Immature natural killer cell (primary cell): ENCODE results near the gene METTL21C. TPM values are rescaled to one million over a fixed set of nuclear protein-coding genes. Genes with fewer than 3 reads are reported as not detected.

Experiments used
- DNase-seq, 3 donors: peaks; one replicate each; pipeline ENCODE4 v3.0.0; 2022; ENCODE audit warnings: mixed read lengths in 1 of 3
- H3K27ac Mint-ChIP-seq, 6 donors: one replicate each; pipeline ENCODE4 v1.8.0; 2020; ENCODE audit warnings: mixed read lengths in 6 of 6, mild to moderate bottlenecking in 5 of 6, inconsistent platforms in 4 of 6, moderate library complexity in 3 of 6
- H3K27me3 Mint-ChIP-seq, 3 donors: one replicate each; pipeline ENCODE4 v1.8.0; 2020 to 2021; ENCODE audit warnings: low read depth in 3 of 3, mild to moderate bottlenecking in 3 of 3, mixed read lengths in 3 of 3, moderate library complexity in 3 of 3, inconsistent platforms in 1 of 3
- H3K36me3 Mint-ChIP-seq, 3 donors: one replicate each; pipeline ENCODE4 v1.8.0; 2020; ENCODE audit warnings: mixed read lengths in 3 of 3, inconsistent platforms in 2 of 3, mild to moderate bottlenecking in 2 of 3
- H3K4me1 Mint-ChIP-seq, 2 donors: one replicate each; pipeline ENCODE4 v1.8.0; 2020; ENCODE audit warnings: inconsistent platforms in 2 of 2, mild to moderate bottlenecking in 2 of 2, mixed read lengths in 2 of 2, moderate library complexity in 1 of 2
- H3K4me3 Mint-ChIP-seq, 5 donors: one replicate each; pipeline ENCODE4 v1.8.0; 2020; ENCODE audit warnings: mild to moderate bottlenecking in 5 of 5, mixed read lengths in 5 of 5, inconsistent platforms in 3 of 5, moderate library complexity in 3 of 5
- H3K9me3 Mint-ChIP-seq, 6 donors: one replicate each; pipeline ENCODE4 v1.8.0; 2020; ENCODE audit warnings: mild to moderate bottlenecking in 6 of 6, mixed read lengths in 6 of 6, inconsistent platforms in 4 of 6, moderate library complexity in 3 of 6
- polyA plus RNA-seq, 3 donors: library from polyadenylated mRNA; unstranded; fragments of 300-500 nt; fragmentation: Illumina TruSeq; gene quantifications; one replicate each; pipeline ENCODE4 v1.2.3, GENCODE V29; 2021

Gene METTL21C
- polyA plus RNA-seq, 3 donors from 2014 or later, result not detected

GRCh38 chr13:102704238-102705058, 9.6 kb upstream of the METTL21C start:
- Mint-ChIP-seq H3K36me3 (peaks cover 0 to 3% (median 0%) of the 10 kb centered on the region in 3 donors), H3K4me3 (no peak overlapping the region), H3K27ac (no peak overlapping the region), H3K4me1 (no peaks in the 10 kb centered on the region), H3K27me3 (peaks cover 0 to 4% (median 1%) of the 10 kb centered on the region in 3 donors), H3K9me3 (peaks cover 0 to 4% (median 0%) of the 10 kb centered on the region in 6 donors)
- no peak for DNase-seq

- peaks cover 0 to 4% (median 1%) of the 10 kb centered on the region in 3 donors for H3K27me3 Mint-ChIP-seq
- peaks cover 0 to 7% (median 0%) of the 10 kb centered on the region in 6 donors for H3K9me3 Mint-ChIP-seq
These were observed 8.8 kb upstream of the METTL21C start for GRCh38 chr13:102703726-102704035.

GRCh38 chr13:102702965-102703725, 8.3 kb upstream of the METTL21C start:
- Mint-ChIP-seq H3K36me3 (no peaks in the 10 kb centered on the region), H3K4me3 (no peak overlapping the region), H3K4me1 (no peaks in the 10 kb centered on the region), H3K27me3 (peaks cover 1 to 9% (median 3%) of the 10 kb centered on the region in 3 donors), H3K9me3 (peaks cover 0 to 12% (median 0%) of the 10 kb centered on the region in 6 donors), H3K27ac (no peak overlapping the region)
- DNase-seq, result no peak

More at GRCh38 chr13:102703726-102704035, 8.8 kb upstream of the METTL21C start:
- no peaks in the 10 kb centered on the region for H3K4me1 Mint-ChIP-seq
- no peak for DNase-seq
- no peak overlapping the region for H3K4me3 Mint-ChIP-seq
- no peaks in the 10 kb centered on the region for H3K36me3 Mint-ChIP-seq
- no peak overlapping the region for H3K27ac Mint-ChIP-seq

- no peak overlapping the region for H3K4me3 Mint-ChIP-seq
- DNase-seq, result no peak
- no peaks in the 10 kb centered on the region for H3K36me3 Mint-ChIP-seq
- no peak overlapping the region for H3K27ac Mint-ChIP-seq
- H3K27me3 Mint-ChIP-seq, result peaks cover 1 to 5% (median 4%) of the 10 kb centered on the region in 3 donors
- no peaks in the 10 kb centered on the region for H3K4me1 Mint-ChIP-seq
- peaks cover 0 to 12% (median 0%) of the 10 kb centered on the region in 6 donors for H3K9me3 Mint-ChIP-seq
These were observed 6.5 kb upstream of the METTL21C start for GRCh38 chr13:102701331-102701730.

GRCh38 chr13:102700088-102701031, 5.5 kb upstream of the METTL21C start:
- no peak overlapping the region for H3K27ac Mint-ChIP-seq

GRCh38 chr13:102699504-102699903, 4.7 kb upstream of the METTL21C start:
- Mint-ChIP-seq H3K4me1 (no peaks in the 10 kb centered on the region), H3K27ac (no peak overlapping the region), H3K4me3 (no peak overlapping the region), H3K9me3 (peaks cover 0 to 12% (median 0%) of the 10 kb centered on the region in 6 donors), H3K27me3 (peaks cover 1 to 6% (median 5%) of the 10 kb centered on the region in 3 donors), H3K36me3 (no peaks in the 10 kb centered on the region)
- DNase-seq, result no peak

More at GRCh38 chr13:102700088-102701031, 5.5 kb upstream of the METTL21C start:
- no peak overlapping the region for H3K4me3 Mint-ChIP-seq
- peaks cover 0 to 12% (median 0%) of the 10 kb centered on the region in 6 donors for H3K9me3 Mint-ChIP-seq
- H3K36me3 Mint-ChIP-seq, result no peaks in the 10 kb centered on the region
- H3K4me1 Mint-ChIP-seq, result no peaks in the 10 kb centered on the region
- H3K27me3 Mint-ChIP-seq, result peaks cover 1 to 5% (median 4%) of the 10 kb centered on the region in 3 donors
- no peak for DNase-seq

GRCh38 chr13:102698649-102698980, 3.8 kb upstream of the METTL21C start:
- no peak overlapping the region for H3K4me3 Mint-ChIP-seq
- H3K9me3 Mint-ChIP-seq, result peaks cover 0 to 12% (median 0%) of the 10 kb centered on the region in 6 donors
- no peak overlapping the region for H3K27ac Mint-ChIP-seq
- H3K4me1 Mint-ChIP-seq, result no peaks in the 10 kb centered on the region
- H3K36me3 Mint-ChIP-seq, result no peaks in the 10 kb centered on the region
- DNase-seq, result no peak
- peaks cover 0 to 8% (median 8%) of the 10 kb centered on the region in 3 donors for H3K27me3 Mint-ChIP-seq

GRCh38 chr13:102697929-102698648, 3.2 kb upstream of the METTL21C start:
- Mint-ChIP-seq H3K27ac (no peak overlapping the region), H3K9me3 (peaks cover 0 to 12% (median 0%) of the 10 kb centered on the region in 6 donors), H3K4me1 (no peaks in the 10 kb centered on the region), H3K27me3 (peaks cover 0 to 9% (median 8%) of the 10 kb centered on the region in 3 donors), H3K36me3 (no peaks in the 10 kb centered on the region), H3K4me3 (no peak overlapping the region)
- no peak for DNase-seq

- H3K9me3 Mint-ChIP-seq, result peaks cover 0 to 12% (median 0%) of the 10 kb centered on the region in 6 donors
- no peaks in the 10 kb centered on the region for H3K36me3 Mint-ChIP-seq
- H3K4me3 Mint-ChIP-seq, result no peak overlapping the region
- peaks cover 2 to 13% (median 8%) of the 10 kb centered on the region in 3 donors for H3K27me3 Mint-ChIP-seq
- no peak for DNase-seq
- H3K27ac Mint-ChIP-seq, result no peak overlapping the region
- H3K4me1 Mint-ChIP-seq, result no peaks in the 10 kb centered on the region
These were observed 2.4 kb upstream of the METTL21C start for GRCh38 chr13:102697264-102697663.

- DNase-seq, result no peak
- Mint-ChIP-seq H3K27ac (no peak overlapping the region), H3K4me1 (no peaks in the 10 kb centered on the region), H3K4me3 (no peak overlapping the region), H3K27me3 (peaks cover 2 to 15% (median 14%) of the 10 kb centered on the region in 3 donors), H3K36me3 (no peaks in the 10 kb centered on the region), H3K9me3 (peaks cover 0 to 12% (median 0%) of the 10 kb centered on the region in 6 donors)
These were observed 1.6 kb upstream of the METTL21C start for GRCh38 chr13:102696465-102696864.

- H3K9me3 Mint-ChIP-seq, result peaks cover 0 to 5% (median 0%) of the 10 kb centered on the region in 6 donors
- no peak for DNase-seq
- no peaks in the 10 kb centered on the region for H3K36me3 Mint-ChIP-seq
- H3K27me3 Mint-ChIP-seq, result peaks cover 4 to 23% (median 15%) of the 10 kb centered on the region in 3 donors
- no peak overlapping the region for H3K4me3 Mint-ChIP-seq
- H3K27ac Mint-ChIP-seq, result no peak overlapping the region
- H3K4me1 Mint-ChIP-seq, result peaks cover under 1 to 3% of the 10 kb centered on the region in 2 donors
These were observed 1.1 kb downstream of the METTL21C start for GRCh38 chr13:102693776-102694175.

GRCh38 chr13:102693250-102693649, 1.6 kb downstream of the METTL21C start:
- Mint-ChIP-seq H3K27ac (no peak overlapping the region), H3K4me1 (peaks cover 5 to 9% of the 10 kb centered on the region in 2 donors), H3K4me3 (no peak overlapping the region), H3K36me3 (no peaks in the 10 kb centered on the region), H3K27me3 (peaks cover 4 to 19% (median 12%) of the 10 kb centered on the region in 3 donors), H3K9me3 (peaks cover 0 to 1% (median 0%) of the 10 kb centered on the region in 6 donors)
- DNase-seq, result no peak

GRCh38 chr13:102692491-102692826, 2.4 kb downstream of the METTL21C start:
- Mint-ChIP-seq H3K4me1 (peaks cover 10 to 17% of the 10 kb centered on the region in 2 donors), H3K36me3 (no peaks in the 10 kb centered on the region)

More at GRCh38 chr13:102692491-102692826, 2.4 kb downstream of the METTL21C start:
- H3K4me3 Mint-ChIP-seq, result no peak overlapping the region
- H3K9me3 Mint-ChIP-seq, result peaks cover 0 to 1% (median 0%) of the 10 kb centered on the region in 6 donors
- H3K27me3 Mint-ChIP-seq, result peaks cover 4 to 19% (median 13%) of the 10 kb centered on the region in 3 donors
- DNase-seq, result no peak
- no peak overlapping the region for H3K27ac Mint-ChIP-seq
